22Rv1 (cell line): ENCODE data around the gene DIP2B.

Source experiments
- CTCF ChIP-seq: fragments of 450-650 bp; IDR thresholded peaks from 2 replicates; pipeline ENCODE4 v1.5.1; 2017; ENCODE audit warnings: mild to moderate bottlenecking
- ZFX ChIP-seq: fragments of 450-650 bp; IDR thresholded peaks from 2 replicates; pipeline ENCODE4 v1.6.1; 2017; ENCODE audit warnings: antibody characterized with exemption, borderline replicate concordance

DNA sequence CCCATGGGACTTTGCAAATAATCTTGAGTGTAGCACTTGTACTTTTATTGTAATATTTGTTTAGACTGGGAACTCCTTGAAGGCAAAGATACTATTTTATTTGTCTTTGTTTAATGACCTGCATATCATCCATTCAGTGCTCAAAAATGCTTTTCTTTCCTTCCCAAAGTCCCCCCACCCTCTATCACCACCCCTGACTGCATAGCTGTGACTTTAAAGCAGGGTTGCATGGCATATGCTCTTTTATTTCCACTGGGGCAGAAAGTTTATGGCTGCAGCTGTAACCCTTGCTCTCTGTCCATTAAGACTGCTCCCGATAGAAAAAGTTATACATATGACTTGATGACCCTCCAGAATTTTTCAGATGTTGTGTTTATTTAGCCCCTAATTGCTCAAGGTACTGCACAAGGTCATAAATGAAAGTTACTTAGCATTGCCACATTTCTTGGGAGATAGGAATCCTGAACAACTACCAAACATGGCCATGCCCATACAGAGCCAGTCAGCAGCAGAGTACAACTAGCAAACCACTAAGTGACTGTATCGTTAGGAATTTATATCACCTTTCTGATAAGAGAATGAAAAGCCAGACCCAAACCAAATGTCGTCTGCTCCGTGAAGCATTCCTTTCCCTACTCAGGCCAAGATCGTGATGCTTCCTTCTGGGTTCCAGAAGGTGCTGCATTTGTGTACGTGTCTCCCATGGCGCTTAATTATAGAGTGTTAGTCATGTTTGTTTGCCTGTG lies 114.3 kb downstream of the DIP2B start:
- TF ChIP-seq CTCF = no peak
- TF ChIP-seq ZFX = no peak
